KMS-11 (cell line): ENCODE measurements around the gene TUNAR.
"Not testable (repeated sequence)": the region's sequence is repeated elsewhere in the genome, so short reads cannot be mapped to it uniquely, and the experiment has no call there.

Experiments used
- H2AFZ ChIP-seq: fragments of 200-600 bp; sonication (generic); 2 replicates; pipeline ENCODE4 v1.6.1; 2016; ENCODE audit warnings: antibody characterized with exemption, mixed run types, low read depth
- H3K27ac ChIP-seq: fragments of 200-600 bp; sonication (generic); 2 replicates; pipeline ENCODE4 v1.6.1; 2016; ENCODE audit warnings: mild to moderate bottlenecking, mixed run types
- H3K27me3 ChIP-seq: fragments of 200-600 bp; sonication (generic); 2 replicates; pipeline ENCODE4 v1.6.1; 2017; ENCODE audit warnings: mild to moderate bottlenecking, low read depth, mixed run types, moderate library complexity; ENCODE audit not compliant: insufficient read depth
- H3K36me3 ChIP-seq: fragments of 200-600 bp; sonication (generic); 2 replicates; pipeline ENCODE4 v1.6.1; 2017; ENCODE audit warnings: mild to moderate bottlenecking, mixed run types; ENCODE audit not compliant: insufficient read depth
- H3K4me1 ChIP-seq: fragments of 200-600 bp; sonication (generic); 2 replicates; pipeline ENCODE4 v1.6.1; 2016; ENCODE audit warnings: mild to moderate bottlenecking, low read depth, mixed run types; ENCODE audit not compliant: poor library complexity, severe bottlenecking
- H3K4me2 ChIP-seq: fragments of 200-600 bp; sonication (generic); 2 replicates; pipeline ENCODE4 v1.7.0; 2016; ENCODE audit warnings: mild to moderate bottlenecking, mixed run types
- H3K4me3 ChIP-seq: fragments of 200-600 bp; sonication (generic); IDR thresholded peaks from 2 replicates; pipeline ENCODE4 v1.6.1; 2017; ENCODE audit warnings: low read depth, low read length, mixed read lengths; ENCODE audit not compliant: insufficient read depth
- H3K79me2 ChIP-seq: fragments of 200-600 bp; sonication (generic); 2 replicates; pipeline ENCODE4 v1.6.1; 2016; ENCODE audit warnings: low read depth, mixed run types; ENCODE audit not compliant: insufficient read depth
- H3K9ac ChIP-seq: fragments of 200-600 bp; sonication (generic); 2 replicates; pipeline ENCODE4 v1.6.1; 2016; ENCODE audit warnings: mild to moderate bottlenecking, mixed run types
- H4K20me1 ChIP-seq: fragments of 200-600 bp; sonication (generic); 2 replicates; pipeline ENCODE4 v1.6.1; 2016; ENCODE audit warnings: mild to moderate bottlenecking, mixed run types; ENCODE audit not compliant: insufficient read depth
- CTCF ChIP-seq: fragments of 200-600 bp; sonication (generic); conservative IDR thresholded peaks from 2 replicates; pipeline ENCODE4 v1.6.1; 2017; ENCODE audit warnings: low read depth, mild to moderate bottlenecking, antibody characterized with exemption, low read length, moderate library complexity, mixed read lengths

The TUNAR gene

GRCh38 chr14:95961481-95961880 is 84.8 kb downstream of the TUNAR start:
- Histone ChIP-seq H3K4me1 (no peaks in the 10 kb centered on the region), H3K9ac (no peak overlapping the region), H3K27ac (no peak overlapping the region), H4K20me1 (no peaks in the 10 kb centered on the region), H2AFZ (no peak overlapping the region), H3K4me3 (no peak overlapping the region), H3K4me2 (no peak overlapping the region), H3K79me2 (no peaks in the 10 kb centered on the region), H3K27me3 (no peaks in the 10 kb centered on the region), H3K36me3 (no peaks in the 10 kb centered on the region)
- TF ChIP-seq CTCF, result no peak

- Histone ChIP-seq H3K9ac (no peak overlapping the region), H3K27me3 (no peaks in the 10 kb centered on the region), H3K4me2 (no peak overlapping the region), H3K36me3 (no peaks in the 10 kb centered on the region), H3K4me1 (no peaks in the 10 kb centered on the region), H2AFZ (no peak overlapping the region), H3K79me2 (no peaks in the 10 kb centered on the region), H3K4me3 (no peak overlapping the region), H3K27ac (no peak overlapping the region), H4K20me1 (no peaks in the 10 kb centered on the region)
- no peak for TF ChIP-seq CTCF
Measured at GRCh38 chr14:95964901-95965300, 88.3 kb downstream of the TUNAR start.

- H3K79me2 ChIP-seq, H3K9ac ChIP-seq: not testable (repeated sequence)
Measured at GRCh38 chr14:95968048-95968447, 91.4 kb downstream of the TUNAR start.

More at GRCh38 chr14:95968048-95968447, 91.4 kb downstream of the TUNAR start:
- not testable (repeated sequence) for H3K4me3 ChIP-seq, H3K27ac ChIP-seq, H4K20me1 ChIP-seq, H2AFZ ChIP-seq, H3K36me3 ChIP-seq, H3K27me3 ChIP-seq, H3K4me2 ChIP-seq, H3K4me1 ChIP-seq
